ENCODE data around the gene AKR1B1. TPM values are rescaled to one million over a fixed set of nuclear protein-coding genes. Genes with fewer than 3 reads are reported as not detected.

The AKR1B1 gene
- 20.9 and 25.7 TPM in 2 replicates for total RNA-seq

GRCh38 chr7:134458806-134459698, at the start of gene AKR1B1:
TSS of gene AKR1B1 (minus strand) at chr7:134459100. CDS start at chr7:134459062, 38 bp downstream.

Other genes with a start within 250 kb of the AKR1B1 start
- 14.7 and 16.4 TPM in 2 replicates for gene SLC35B4, start 142.2 kb downstream of the AKR1B1 start, total RNA-seq
- not detected in 2 replicates for gene AKR1B10, start 68.5 kb upstream of the AKR1B1 start, total RNA-seq
- gene AKR1B15, start 90.0 kb upstream of the AKR1B1 start, total RNA-seq: not detected in 2 replicates
- gene BPGM, start 187.8 kb upstream of the AKR1B1 start, total RNA-seq: 10.2 and 13.1 TPM in 2 replicates

Data from dermis lymphatic vessel endothelial cell (primary cell).